ENCODE results near the gene PRR12. TPM values are rescaled to one million over a fixed set of nuclear protein-coding genes. Genes with fewer than 3 reads are reported as not detected.

The PRR12 gene
- total and polyA plus RNA-seq, 4 experiments from 2014 or later = 1.2 to 65.1 (median 64.6) TPM; not detected in 1

DNA sequence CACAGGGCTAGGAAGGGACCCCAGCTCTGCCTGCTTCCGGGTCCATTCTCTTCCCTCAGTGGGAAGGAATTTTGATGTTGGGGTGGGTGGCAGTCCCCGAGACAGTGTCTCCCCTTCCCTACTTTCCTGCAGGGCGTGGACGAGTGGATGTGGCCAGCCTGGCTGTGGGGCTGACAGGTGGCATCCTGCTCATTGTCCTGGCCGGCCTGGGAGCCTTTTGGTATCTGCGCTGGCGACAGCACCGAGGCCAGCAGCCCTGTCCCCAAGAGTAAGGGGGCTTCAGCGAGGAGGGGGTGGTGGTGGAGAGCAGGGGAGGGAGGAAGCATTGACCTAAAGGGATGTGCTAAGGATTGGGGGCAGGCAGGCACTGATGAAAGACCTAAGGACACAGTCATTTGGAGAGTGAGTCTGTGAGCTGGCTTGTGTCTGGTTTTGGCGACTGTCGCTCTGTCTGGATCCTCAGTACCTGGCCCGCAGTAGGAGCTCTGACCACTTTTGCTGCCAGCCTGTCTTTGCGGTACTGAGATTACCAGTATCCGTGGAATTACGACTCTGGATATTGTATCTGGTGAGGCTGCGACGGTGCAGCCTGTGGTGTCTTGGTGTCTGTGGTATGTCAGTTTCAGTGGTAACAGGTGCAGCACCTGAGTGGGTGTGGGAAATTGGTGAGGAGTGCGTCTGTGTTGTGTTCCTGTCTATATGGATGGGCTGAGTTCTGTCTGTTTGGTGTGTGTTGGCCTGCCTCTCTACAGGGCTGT lies 2.4 kb upstream of the PRR12 start:
- H3K27me3 Mint-ChIP-seq = no peaks in the 10 kb centered on the region
- CTCF ChIA-PET (ENCODE audit: partially characterized antibody) = interaction anchor here (0.7 to 0.9 kb wide), 2 partner anchors 86 to 474 kb away, joined by 3 read pairs; partner anchors contain the start of gene LIN7B
- no peaks in the 10 kb centered on the region for H3K27me3 ChIP-seq (ENCODE audit: insufficient read depth, low read length)
- H3K4me3 Mint-ChIP-seq = peak overlapping the region in 2 of 8 donors; percentile 5 to 34
- no peaks in the 10 kb centered on the region for H3K36me3 ChIP-seq (ENCODE audit: insufficient read depth, low read length)
- no peaks in the 10 kb centered on the region for H3K9me3 Mint-ChIP-seq
- DNase-seq = peak; percentile 33 to 78 (median 48)
- H3K36me3 Mint-ChIP-seq = peaks cover 3 to 17% of the 10 kb centered on the region in 2 donors
- no peaks in the 10 kb centered on the region for H3K9me3 ChIP-seq (ENCODE audit: control insufficient read depth in 1 of 2, low read length in 2 of 2)
- peaks cover 15 to 40% (median 22%) of the 10 kb centered on the region in 4 donors for H3K4me1 Mint-ChIP-seq
- POLR2A ChIA-PET (ENCODE audit: partially characterized antibody) = interaction anchor here (2.3 to 7.9 kb wide), 5 partner anchors 9 to 88 kb away, joined by 7 to 116 read pairs (median 38); partner anchors contain the start of genes BCL2L12, IRF3, NOSIP and PRMT1
- intact Hi-C loops (cut with micrococcal nuclease) = no loop called here
- peak overlapping the region; percentile 28 to 92 (median 63) for H3K27ac Mint-ChIP-seq
- H3K4me3 ChIP-seq (ENCODE audit: low read length in 2 of 2) = no peak overlapping the region
- peaks cover 14% of the 10 kb centered on the region for H3K4me1 ChIP-seq (ENCODE audit: insufficient read depth, low read length)
- H3K27ac ChIP-seq (ENCODE audit: low read depth, low read length) = no peak overlapping the region

DNA sequence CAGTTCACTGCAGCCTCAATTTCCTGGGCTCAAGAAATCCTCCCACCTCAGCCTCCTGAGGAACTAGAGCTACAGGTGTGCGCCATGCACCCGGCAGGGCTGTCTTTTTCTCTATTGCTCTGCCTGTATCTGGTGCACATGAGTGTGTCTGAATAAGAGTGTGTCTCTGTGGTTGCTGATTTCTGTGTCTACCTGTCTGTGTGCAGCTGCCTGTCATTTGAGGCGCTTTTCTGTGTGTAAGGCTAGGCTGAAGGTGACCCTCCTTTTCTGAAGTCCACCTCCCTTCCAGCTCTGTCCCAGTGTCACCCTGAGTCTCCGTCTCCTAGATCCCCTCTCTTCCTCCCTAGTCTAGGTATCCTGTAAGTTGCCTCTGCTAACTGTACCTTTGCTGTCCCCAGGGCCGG lies 1.5 kb upstream of the PRR12 start:
- Histone ChIP-seq H3K27me3 (ENCODE audit: insufficient read depth, low read length) (no peaks in the 10 kb centered on the region), H3K4me1 (ENCODE audit: insufficient read depth, low read length) (peaks cover 23% of the 10 kb centered on the region), H3K9me3 (ENCODE audit: control insufficient read depth in 1 of 2, low read length in 2 of 2) (no peaks in the 10 kb centered on the region), H3K36me3 (ENCODE audit: insufficient read depth, low read length) (peaks cover 9% of the 10 kb centered on the region), H3K27ac (ENCODE audit: low read depth, low read length) (no peak overlapping the region), H3K4me3 (ENCODE audit: low read length in 2 of 2) (no peak overlapping the region)
- Mint-ChIP-seq H3K9me3 (no peaks in the 10 kb centered on the region), H3K27me3 (no peaks in the 10 kb centered on the region), H3K27ac (peak overlapping the region; percentile 84 to 97 (median 92)), H3K36me3 (peaks cover 6 to 25% of the 10 kb centered on the region in 2 donors), H3K4me3 (peak overlapping the region in 1 of 8 donors; percentile 72), H3K4me1 (peaks cover 21 to 48% (median 30%) of the 10 kb centered on the region in 4 donors)
- ChIA-PET POLR2A (ENCODE audit: partially characterized antibody) (interaction anchor here (0.7 to 7.9 kb wide), 17 partner anchors 10 to 624 kb away, joined by 3 to 116 read pairs (median 6); partner anchors contain the start of genes BCL2L12, FTL, IRF3 and NOSIP), CTCF (ENCODE audit: partially characterized antibody) (interaction anchor here (0.7 to 1.5 kb wide), 3 partner anchors 9 to 475 kb away, joined by 3 to 5 read pairs (median 3); partner anchors contain the start of genes LIN7B, NOSIP and PRRG2)
- intact Hi-C loops (cut with micrococcal nuclease) = no loop called here
- peak in 2 of 5 donors; percentile 40 to 50 for DNase-seq

DNA sequence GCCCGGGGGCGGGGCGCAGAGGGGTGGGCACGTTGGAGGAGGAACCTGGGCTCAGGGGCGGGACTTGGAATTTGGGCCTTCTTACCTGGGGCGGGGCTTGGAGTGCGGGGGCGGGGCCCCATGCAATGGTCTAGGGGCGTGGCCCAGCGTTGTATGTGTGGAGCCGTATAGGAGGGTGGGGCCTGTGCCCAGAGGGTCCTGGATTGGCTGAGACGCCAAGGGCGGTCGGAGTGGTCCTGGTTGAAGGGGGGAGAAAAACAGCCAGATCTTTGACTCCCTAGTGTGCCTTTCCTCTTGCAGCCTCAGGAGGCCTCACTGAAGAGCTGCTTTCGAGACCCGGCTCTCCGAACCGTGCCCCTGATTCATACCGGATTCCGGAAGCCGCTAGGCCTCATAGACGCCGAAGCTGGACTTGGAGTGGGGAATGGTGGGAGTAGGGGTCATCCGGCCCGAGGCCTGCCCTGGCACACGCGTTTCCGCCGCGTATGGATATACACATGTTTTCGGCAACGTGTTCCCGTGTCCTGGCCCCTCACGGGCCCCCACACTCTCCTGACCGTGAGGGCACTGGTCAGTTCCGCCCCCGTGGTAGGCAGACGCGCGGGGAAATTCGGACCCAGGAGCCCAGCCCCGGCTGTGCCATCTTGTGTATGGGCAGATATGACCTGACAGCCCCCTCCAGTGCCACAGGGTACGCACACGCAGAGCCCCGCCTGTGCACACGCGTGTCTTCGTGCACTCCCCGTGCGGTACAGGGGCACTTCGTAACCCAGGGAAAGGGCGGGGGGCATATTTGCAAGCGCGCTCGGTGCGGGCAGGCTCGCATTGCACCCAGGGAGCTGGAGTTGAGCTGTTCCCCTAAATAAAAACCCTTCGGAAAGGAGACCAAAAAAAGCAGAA lies 661 bp upstream of the PRR12 start:
- no peaks in the 10 kb centered on the region for H3K9me3 ChIP-seq (ENCODE audit: control insufficient read depth in 1 of 2, low read length in 2 of 2)
- H3K4me3 Mint-ChIP-seq = peak overlapping the region; percentile 81 to 95 (median 93)
- H3K36me3 Mint-ChIP-seq = peaks cover 6 to 27% of the 10 kb centered on the region in 2 donors
- ChIA-PET POLR2A (ENCODE audit: partially characterized antibody) (interaction anchor here (0.6 to 7.9 kb wide), 24 partner anchors 10 to 624 kb away, joined by 3 to 116 read pairs (median 4); partner anchors contain the start of genes BCL2L12, FTL, IRF3 and NOSIP), CTCF (ENCODE audit: partially characterized antibody) (interaction anchor here (0.5 to 2.0 kb wide), 6 partner anchors 10 to 120 kb away, joined by 3 to 12 read pairs (median 5); partner anchors contain the start of genes NOSIP, PRMT1, PRRG2 and RRAS)
- H3K4me1 ChIP-seq (ENCODE audit: insufficient read depth, low read length) = peaks cover 23% of the 10 kb centered on the region
- H3K9me3 Mint-ChIP-seq = no peaks in the 10 kb centered on the region
- peak; percentile 94 to 96 (median 95) for DNase-seq
- peaks cover 21 to 48% (median 31%) of the 10 kb centered on the region in 4 donors for H3K4me1 Mint-ChIP-seq
- peaks cover 12% of the 10 kb centered on the region for H3K36me3 ChIP-seq (ENCODE audit: insufficient read depth, low read length)
- H3K27me3 Mint-ChIP-seq = no peaks in the 10 kb centered on the region
- H3K27me3 ChIP-seq (ENCODE audit: insufficient read depth, low read length) = no peaks in the 10 kb centered on the region
- intact Hi-C loops (cut with micrococcal nuclease) = loop anchor here (1.0 to 5.0 kb wide), 6 partner anchors 10 to 286 kb away; partner anchors contain the start of genes AKT1S1, AP2A1, BCL2L12 and IRF3
- peak overlapping the region; percentile 68 to 95 for H3K4me3 ChIP-seq (ENCODE audit: low read length in 2 of 2)
- peak overlapping the region; percentile 84 to 97 (median 94) for H3K27ac Mint-ChIP-seq
- H3K27ac ChIP-seq (ENCODE audit: low read depth, low read length) = peak overlapping the region; percentile 74

- ChIA-PET POLR2A (ENCODE audit: partially characterized antibody) (interaction anchor here (0.8 to 7.9 kb wide), 14 partner anchors 12 to 1140 kb away, joined by 3 to 116 read pairs (median 5); partner anchors contain the start of genes ALDH16A1, BCL2L12, IRF3 and NOSIP), CTCF (ENCODE audit: partially characterized antibody) (interaction anchor here (1.5 to 2.7 kb wide), 3 partner anchors 12 to 84 kb away, joined by 5 to 12 read pairs (median 11); partner anchors contain the start of genes NOSIP, PRMT1 and PRRG2)
- no peaks in the 10 kb centered on the region for H3K9me3 Mint-ChIP-seq
- peaks cover 16% of the 10 kb centered on the region for H3K36me3 ChIP-seq (ENCODE audit: insufficient read depth, low read length)
- peak overlapping the region; percentile 81 to 95 (median 93) for H3K4me3 Mint-ChIP-seq
- H3K27ac ChIP-seq (ENCODE audit: low read depth, low read length) = peak overlapping the region; percentile 62
- DNase-seq = peak; percentile 41 to 61 (median 50)
- peaks cover 23% of the 10 kb centered on the region for H3K4me1 ChIP-seq (ENCODE audit: insufficient read depth, low read length)
- H3K27me3 Mint-ChIP-seq = no peaks in the 10 kb centered on the region
- peak overlapping the region; percentile 74 to 77 for H3K4me3 ChIP-seq (ENCODE audit: low read length in 2 of 2)
- peak overlapping the region; percentile 84 to 98 (median 93) for H3K27ac Mint-ChIP-seq
- peaks cover 6 to 30% of the 10 kb centered on the region in 2 donors for H3K36me3 Mint-ChIP-seq
- no peaks in the 10 kb centered on the region for H3K27me3 ChIP-seq (ENCODE audit: insufficient read depth, low read length)
- no peaks in the 10 kb centered on the region for H3K9me3 ChIP-seq (ENCODE audit: control insufficient read depth in 1 of 2, low read length in 2 of 2)
- intact Hi-C loops (cut with micrococcal nuclease) = loop anchor here (2.0 to 5.0 kb wide), 2 partner anchors 175 to 285 kb away; partner anchors contain the start of genes AKT1S1, AP2A1 and TBC1D17
- H3K4me1 Mint-ChIP-seq = peaks cover 21 to 48% (median 31%) of the 10 kb centered on the region in 4 donors
These were observed 926 bp downstream of the PRR12 start for GRCh38 chr19:49591731-49592485.

GRCh38 chr19:49592486-49593232 lies 1.7 kb downstream of the PRR12 start:
- Mint-ChIP-seq H3K4me3 (peak overlapping the region; percentile 81 to 95 (median 93)), H3K36me3 (peaks cover 6 to 30% of the 10 kb centered on the region in 2 donors), H3K9me3 (no peaks in the 10 kb centered on the region), H3K27ac (peak overlapping the region; percentile 84 to 98 (median 95)), H3K4me1 (peaks cover 21 to 48% (median 31%) of the 10 kb centered on the region in 4 donors), H3K27me3 (no peaks in the 10 kb centered on the region)
- Histone ChIP-seq H3K27me3 (ENCODE audit: insufficient read depth, low read length) (no peaks in the 10 kb centered on the region), H3K9me3 (ENCODE audit: control insufficient read depth in 1 of 2, low read length in 2 of 2) (no peaks in the 10 kb centered on the region), H3K4me3 (ENCODE audit: low read length in 2 of 2) (peak overlapping the region; percentile 74 to 77), H3K27ac (ENCODE audit: low read depth, low read length) (peak overlapping the region; percentile 62), H3K4me1 (ENCODE audit: insufficient read depth, low read length) (peaks cover 23% of the 10 kb centered on the region), H3K36me3 (ENCODE audit: insufficient read depth, low read length) (peaks cover 22% of the 10 kb centered on the region)
- POLR2A ChIA-PET (ENCODE audit: partially characterized antibody) = interaction anchor here (0.6 to 7.9 kb wide), 24 partner anchors 13 to 1141 kb away, joined by 3 to 116 read pairs (median 5); partner anchors contain the start of genes ALDH16A1, BCL2L12, IRF3 and NOSIP
- peak in 3 of 5 donors; percentile 6 to 53 (median 19) for DNase-seq
- CTCF ChIA-PET (ENCODE audit: partially characterized antibody) = interaction anchor here (0.6 to 2.7 kb wide), 5 partner anchors 12 to 94 kb away, joined by 3 to 12 read pairs (median 3); partner anchors contain the start of genes NOSIP, PRRG2, RRAS and SCAF1
- intact Hi-C loops (cut with micrococcal nuclease) = loop anchor here (5.0 kb wide), 1 partner anchor 175 kb away; the partner anchor contains the start of gene AP2A1

Measured in CD4-positive, alpha-beta memory T cell (primary cell).